Measurements from ENCODE around the gene SEPTIN7. TPM values are rescaled to one million over a fixed set of nuclear protein-coding genes. Genes with fewer than 3 reads are reported as not detected.

SEPTIN7 gene
- total RNA-seq, 4 donors from 2014 or later = 141 to 319 (median 186) TPM

- TF ChIP-seq, protein P1, sequence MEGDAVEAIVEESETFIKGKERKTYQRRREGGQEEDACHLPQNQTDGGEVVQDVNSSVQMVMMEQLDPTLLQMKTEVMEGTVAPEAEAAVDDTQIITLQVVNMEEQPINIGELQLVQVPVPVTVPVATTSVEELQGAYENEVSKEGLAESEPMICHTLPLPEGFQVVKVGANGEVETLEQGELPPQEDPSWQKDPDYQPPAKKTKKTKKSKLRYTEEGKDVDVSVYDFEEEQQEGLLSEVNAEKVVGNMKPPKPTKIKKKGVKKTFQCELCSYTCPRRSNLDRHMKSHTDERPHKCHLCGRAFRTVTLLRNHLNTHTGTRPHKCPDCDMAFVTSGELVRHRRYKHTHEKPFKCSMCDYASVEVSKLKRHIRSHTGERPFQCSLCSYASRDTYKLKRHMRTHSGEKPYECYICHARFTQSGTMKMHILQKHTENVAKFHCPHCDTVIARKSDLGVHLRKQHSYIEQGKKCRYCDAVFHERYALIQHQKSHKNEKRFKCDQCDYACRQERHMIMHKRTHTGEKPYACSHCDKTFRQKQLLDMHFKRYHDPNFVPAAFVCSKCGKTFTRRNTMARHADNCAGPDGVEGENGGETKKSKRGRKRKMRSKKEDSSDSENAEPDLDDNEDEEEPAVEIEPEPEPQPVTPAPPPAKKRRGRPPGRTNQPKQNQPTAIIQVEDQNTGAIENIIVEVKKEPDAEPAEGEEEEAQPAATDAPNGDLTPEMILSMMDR (IDR thresholded peaks at IDR 0.05; ENCODE audit: low read depth) = no peak
These were observed 23.7 kb upstream of the SEPTIN7 start for GRCh38 chr7:35777121-35777520.

DNA sequence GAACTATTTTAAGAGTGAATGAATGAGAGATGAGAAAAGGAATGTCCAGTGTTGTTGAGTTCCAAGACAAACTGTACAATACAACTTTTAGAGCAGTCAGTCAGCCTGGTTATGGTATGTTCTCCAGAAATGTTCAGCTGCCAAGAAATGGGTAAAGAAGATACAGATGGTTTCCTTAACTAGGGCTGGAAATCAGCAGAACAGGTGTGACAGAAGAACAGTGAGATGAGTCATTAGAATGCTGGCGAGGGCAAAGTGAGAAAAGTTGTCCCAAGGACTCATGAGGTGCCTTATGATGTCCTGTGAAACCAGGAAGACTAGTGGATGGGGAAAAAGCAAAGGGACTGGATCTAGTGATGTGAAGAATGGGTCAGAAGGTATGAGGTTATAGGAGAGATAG lies 20.8 kb upstream of the SEPTIN7 start:
- TF ChIP-seq, protein P1 (IDR thresholded peaks at IDR 0.05; ENCODE audit: low read depth) = no peak

GRCh38 chr7:35781200-35781701 lies 19.6 kb upstream of the SEPTIN7 start:
- TF ChIP-seq, protein P1 (IDR thresholded peaks at IDR 0.05; ENCODE audit: low read depth) = no peak

DNA sequence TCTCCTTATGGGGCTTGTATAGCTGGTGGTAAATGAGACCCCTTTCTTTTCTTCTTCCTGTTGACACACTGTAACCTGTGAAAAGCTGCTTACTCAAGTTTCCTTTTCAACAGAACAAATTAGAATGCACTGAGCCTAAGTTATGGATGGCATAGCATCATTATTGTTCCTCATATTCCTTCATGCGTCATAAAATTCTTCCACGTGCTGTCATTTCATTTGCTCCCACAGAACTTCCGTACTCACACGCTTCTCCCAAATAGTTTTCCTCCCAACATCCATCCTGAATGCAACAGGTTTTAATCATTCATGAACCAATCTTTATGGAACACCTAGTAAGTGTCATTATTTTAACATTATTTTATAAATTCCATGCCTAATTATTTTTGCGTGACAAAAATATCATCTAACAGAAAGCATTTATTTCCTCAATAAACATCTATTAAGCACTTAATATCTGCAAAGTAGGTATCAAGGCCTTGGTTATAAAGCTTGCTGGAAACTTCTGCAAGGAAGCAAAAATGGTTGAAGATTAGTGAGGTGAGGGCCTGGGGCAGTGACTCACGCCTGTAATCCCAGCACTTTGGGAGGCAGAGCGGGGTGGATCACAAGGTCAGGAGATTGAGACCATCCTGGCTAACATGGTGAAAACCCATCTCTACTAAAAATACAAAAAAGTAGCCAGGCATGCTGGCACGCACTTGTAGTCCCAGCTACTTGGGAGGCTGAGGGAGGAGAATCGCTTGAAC lies 18.9 kb upstream of the SEPTIN7 start:
- TF ChIP-seq, protein P1 (IDR thresholded peaks at IDR 0.05; ENCODE audit: low read depth) = no peak

DNA sequence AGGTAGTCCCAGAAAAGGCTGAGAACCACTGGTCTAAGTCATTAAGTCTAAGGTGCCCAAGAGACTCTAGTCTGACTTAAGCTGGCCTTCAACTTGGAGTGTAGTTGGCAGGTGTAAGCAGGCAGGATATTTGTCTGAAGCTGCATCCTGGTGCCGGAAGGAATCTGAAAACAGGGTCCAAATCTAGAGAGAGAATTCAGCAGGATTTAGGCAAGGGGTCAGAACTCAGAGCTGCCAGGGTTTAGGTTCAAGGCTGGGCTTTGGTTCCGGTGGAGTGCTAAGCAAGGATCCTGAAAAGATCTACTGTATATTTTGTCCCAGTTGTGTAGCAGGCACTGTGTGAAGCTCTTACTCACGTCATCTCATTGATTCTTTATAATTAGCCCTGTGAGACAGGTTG lies 16.5 kb upstream of the SEPTIN7 start:
- TF ChIP-seq, protein P1 (IDR thresholded peaks at IDR 0.05; ENCODE audit: low read depth) = no peak

- TF ChIP-seq, protein P1 (IDR thresholded peaks at IDR 0.05; ENCODE audit: low read depth) = no peak
These were observed 15.6 kb upstream of the SEPTIN7 start for GRCh38 chr7:35785250-35785649.

DNA sequence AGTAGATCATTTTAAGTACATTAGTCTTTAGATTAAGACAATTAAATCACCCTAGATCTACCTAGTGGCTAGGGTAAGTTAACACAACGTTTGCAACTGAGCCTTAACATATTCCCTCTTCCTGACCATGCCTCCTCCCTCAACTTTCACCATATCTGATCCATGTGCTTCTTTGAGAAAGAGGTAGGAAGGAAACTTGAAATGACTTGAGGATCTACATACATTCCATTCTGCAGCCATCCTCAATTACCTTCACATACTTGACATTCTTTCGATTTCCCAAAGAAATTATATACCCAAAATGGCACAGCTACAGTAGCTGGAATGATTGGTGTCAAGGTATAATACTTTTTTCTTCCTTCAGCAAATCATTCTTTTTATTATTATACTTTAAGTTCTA lies 12.9 kb upstream of the SEPTIN7 start:
- TF ChIP-seq, protein P1 (IDR thresholded peaks at IDR 0.05; ENCODE audit: low read depth) = no peak
